NCI-H1436 (cell line): ENCODE measurements around the gene TNFRSF21.
A peak's percentile ranks its signal among the peaks of the same experiment; 100 is the strongest.
"Not testable (repeated sequence)": the region's sequence is repeated elsewhere in the genome, so short reads cannot be mapped to it uniquely, and the experiment has no call there.

ENCODE experiments used
- DNase-seq: peaks from one replicate; lab custom pipeline; 2025; lab: John Stamatoyannopoulos, UW

TNFRSF21 gene

GRCh38 chr6:47309291-47310130 lies at the start of gene TNFRSF21:
TNFRSF21 (minus strand) TSS chr6:47309905; CDS start chr6:47309511, 394 bp downstream.
- DNase-seq, result peak; percentile 91

- no peak for DNase-seq
Observed at GRCh38 chr6:47358440-47359225, 48.9 kb upstream of the TNFRSF21 start.

GRCh38 chr6:47357827-47358226 lies 48.1 kb upstream of the TNFRSF21 start:
- DNase-seq, result no peak

GRCh38 chr6:47355496-47355895 lies 45.8 kb upstream of the TNFRSF21 start:
- DNase-seq, result no peak

- no peak for DNase-seq
Observed at GRCh38 chr6:47353871-47354270, 44.2 kb upstream of the TNFRSF21 start.

- no peak for DNase-seq
Observed at GRCh38 chr6:47352966-47353365, 43.3 kb upstream of the TNFRSF21 start.

- no peak for DNase-seq
Observed at GRCh38 chr6:47352194-47352920, 42.7 kb upstream of the TNFRSF21 start.

- no peak for DNase-seq
Observed at GRCh38 chr6:47351621-47352020, 41.9 kb upstream of the TNFRSF21 start.

- no peak for DNase-seq
Observed at GRCh38 chr6:47349931-47350330, 40.2 kb upstream of the TNFRSF21 start.

- DNase-seq, result no peak
Observed at GRCh38 chr6:47348316-47348863, 38.7 kb upstream of the TNFRSF21 start.

- no peak for DNase-seq
Observed at GRCh38 chr6:47345761-47346160, 36.1 kb upstream of the TNFRSF21 start.

- DNase-seq, result no peak
Observed at GRCh38 chr6:47344022-47344421, 34.3 kb upstream of the TNFRSF21 start.

- no peak for DNase-seq
Observed at GRCh38 chr6:47343600-47343999, 33.9 kb upstream of the TNFRSF21 start.

- DNase-seq, result no peak
Observed at GRCh38 chr6:47342824-47343223, 33.1 kb upstream of the TNFRSF21 start.

GRCh38 chr6:47337519-47337918 lies 27.8 kb upstream of the TNFRSF21 start:
- no peak for DNase-seq

- DNase-seq, result no peak
Observed at GRCh38 chr6:47336334-47336733, 26.6 kb upstream of the TNFRSF21 start.

GRCh38 chr6:47335466-47335865 lies 25.8 kb upstream of the TNFRSF21 start:
- DNase-seq, result no peak

GRCh38 chr6:47334334-47334733 lies 24.6 kb upstream of the TNFRSF21 start:
- no peak for DNase-seq

GRCh38 chr6:47328606-47329005 lies 18.9 kb upstream of the TNFRSF21 start:
- not testable (repeated sequence) for DNase-seq

GRCh38 chr6:47328139-47328538 lies 18.4 kb upstream of the TNFRSF21 start:
- DNase-seq, result not testable (repeated sequence)

GRCh38 chr6:47323887-47324286 lies 14.2 kb upstream of the TNFRSF21 start:
- no peak for DNase-seq

GRCh38 chr6:47323321-47323720 lies 13.6 kb upstream of the TNFRSF21 start:
- DNase-seq, result no peak
